Measurements from ENCODE around the gene KRT6A. TPM values are rescaled to one million over a fixed set of nuclear protein-coding genes. Genes with fewer than 3 reads are reported as not detected.

KRT6A gene
- not detected in 2 replicates for total RNA-seq (ENCODE audit: low replicate concordance)

DNA sequence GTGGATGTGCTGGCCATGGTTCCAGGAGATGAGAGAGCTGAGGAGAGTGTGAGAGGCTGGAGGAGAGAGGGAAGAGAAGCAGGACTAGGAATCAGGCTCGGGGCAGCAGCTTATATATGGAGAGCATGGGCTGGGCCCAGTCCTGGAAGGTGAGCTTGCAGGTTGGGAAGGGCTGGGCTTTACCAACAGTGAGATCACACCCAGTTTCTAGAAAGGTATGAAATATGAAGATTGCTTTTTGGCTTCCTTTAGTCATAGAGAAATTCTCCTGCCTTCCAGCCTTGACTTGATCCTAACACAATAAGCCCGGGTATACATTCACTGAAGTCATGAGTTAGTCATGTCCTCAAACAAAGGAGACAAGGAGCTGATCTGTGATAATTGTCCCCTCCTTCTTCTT is at the start of gene KRT6A:
Gene KRT6A, minus strand, starts transcription at position 86 of the 400 bp plus-strand sequence. Its CDS starts 69 bp downstream, at position 17.
- TF ChIP-seq, protein P1, sequence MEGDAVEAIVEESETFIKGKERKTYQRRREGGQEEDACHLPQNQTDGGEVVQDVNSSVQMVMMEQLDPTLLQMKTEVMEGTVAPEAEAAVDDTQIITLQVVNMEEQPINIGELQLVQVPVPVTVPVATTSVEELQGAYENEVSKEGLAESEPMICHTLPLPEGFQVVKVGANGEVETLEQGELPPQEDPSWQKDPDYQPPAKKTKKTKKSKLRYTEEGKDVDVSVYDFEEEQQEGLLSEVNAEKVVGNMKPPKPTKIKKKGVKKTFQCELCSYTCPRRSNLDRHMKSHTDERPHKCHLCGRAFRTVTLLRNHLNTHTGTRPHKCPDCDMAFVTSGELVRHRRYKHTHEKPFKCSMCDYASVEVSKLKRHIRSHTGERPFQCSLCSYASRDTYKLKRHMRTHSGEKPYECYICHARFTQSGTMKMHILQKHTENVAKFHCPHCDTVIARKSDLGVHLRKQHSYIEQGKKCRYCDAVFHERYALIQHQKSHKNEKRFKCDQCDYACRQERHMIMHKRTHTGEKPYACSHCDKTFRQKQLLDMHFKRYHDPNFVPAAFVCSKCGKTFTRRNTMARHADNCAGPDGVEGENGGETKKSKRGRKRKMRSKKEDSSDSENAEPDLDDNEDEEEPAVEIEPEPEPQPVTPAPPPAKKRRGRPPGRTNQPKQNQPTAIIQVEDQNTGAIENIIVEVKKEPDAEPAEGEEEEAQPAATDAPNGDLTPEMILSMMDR (IDR thresholded peaks at IDR 0.05; ENCODE audit: insufficient read depth, low read length) = no peak
- no peak within 1 kb of the TSS for H3K4me3 ChIP-seq (ENCODE audit: low read depth, low read length)
- DNase-seq (ENCODE audit: low read depth) = no peak

DNA sequence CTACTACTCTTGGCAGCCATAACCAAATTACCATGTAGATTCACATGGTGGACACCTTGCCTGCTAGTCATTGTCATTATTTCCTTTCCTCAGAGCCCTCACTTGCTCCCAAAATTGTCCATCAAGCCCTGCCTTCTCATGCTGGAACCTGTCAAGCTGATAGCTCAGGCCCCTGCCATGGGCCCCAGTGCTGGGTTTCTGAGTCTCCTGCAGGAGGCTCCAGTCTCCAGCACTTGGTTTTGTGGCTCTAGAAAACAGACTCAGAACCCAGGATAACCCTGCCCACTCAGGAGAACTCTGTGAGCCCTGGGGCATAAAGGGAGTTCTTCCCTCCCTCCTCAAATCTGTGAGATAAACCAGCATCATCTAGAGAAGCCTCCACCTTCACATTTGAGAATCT is 49.1 kb upstream of the KRT6A start:
- H3K4me3 ChIP-seq (ENCODE audit: low read depth, low read length) = no peak overlapping the region
- DNase-seq (ENCODE audit: low read depth) = no peak
- TF ChIP-seq, protein P1 (IDR thresholded peaks at IDR 0.05; ENCODE audit: insufficient read depth, low read length) = no peak

DNA sequence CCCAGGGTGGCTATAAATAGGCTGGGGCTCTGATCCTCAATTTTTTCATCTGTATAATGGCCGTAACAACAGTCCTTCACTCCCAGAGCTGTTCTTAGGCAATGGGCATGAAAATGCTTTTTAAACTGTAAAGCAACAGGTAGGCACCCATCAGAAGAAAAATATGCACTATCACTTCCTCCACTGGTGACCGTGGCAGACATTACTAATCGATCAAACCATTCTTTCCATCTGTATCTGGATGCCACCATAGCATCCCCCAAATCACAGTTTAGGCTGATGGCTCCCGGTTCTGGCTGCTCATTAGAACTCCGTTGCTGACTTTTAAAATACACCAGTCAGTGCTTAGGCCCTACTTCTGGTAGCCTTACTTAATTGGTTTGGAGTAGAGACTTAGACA is 48.7 kb upstream of the KRT6A start:
- no peak overlapping the region for H3K4me3 ChIP-seq (ENCODE audit: low read depth, low read length)
- no peak for DNase-seq (ENCODE audit: low read depth)
- TF ChIP-seq, protein P1 (IDR thresholded peaks at IDR 0.05; ENCODE audit: insufficient read depth, low read length) = no peak

- TF ChIP-seq, protein P1 (IDR thresholded peaks at IDR 0.05; ENCODE audit: insufficient read depth, low read length) = no peak
- no peak for DNase-seq (ENCODE audit: low read depth)
- no peak overlapping the region for H3K4me3 ChIP-seq (ENCODE audit: low read depth, low read length)
Measured at GRCh38 chr12:52540531-52540930, 47.5 kb upstream of the KRT6A start.

DNA sequence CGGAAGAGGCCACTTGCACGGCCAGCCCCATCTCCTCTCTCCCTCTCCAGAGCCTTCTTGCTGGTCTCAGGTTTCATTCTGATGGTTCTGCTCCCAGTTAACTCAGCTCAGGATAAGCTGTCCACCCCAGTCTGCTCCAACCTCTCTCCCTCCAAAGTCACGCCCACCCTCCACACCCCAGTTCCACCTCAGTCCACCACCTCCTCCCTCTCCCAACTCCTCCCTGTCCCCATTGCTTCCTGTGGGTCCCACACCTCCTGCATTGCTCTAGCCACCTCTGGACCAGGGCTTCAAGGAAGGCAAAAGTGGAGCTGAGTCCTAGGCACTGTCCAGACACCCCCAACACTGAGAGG is 46.7 kb upstream of the KRT6A start:
- TF ChIP-seq, protein P1 (IDR thresholded peaks at IDR 0.05; ENCODE audit: insufficient read depth, low read length) = no peak
- H3K4me3 ChIP-seq (ENCODE audit: low read depth, low read length) = no peak overlapping the region
- no peak for DNase-seq (ENCODE audit: low read depth)

DNA sequence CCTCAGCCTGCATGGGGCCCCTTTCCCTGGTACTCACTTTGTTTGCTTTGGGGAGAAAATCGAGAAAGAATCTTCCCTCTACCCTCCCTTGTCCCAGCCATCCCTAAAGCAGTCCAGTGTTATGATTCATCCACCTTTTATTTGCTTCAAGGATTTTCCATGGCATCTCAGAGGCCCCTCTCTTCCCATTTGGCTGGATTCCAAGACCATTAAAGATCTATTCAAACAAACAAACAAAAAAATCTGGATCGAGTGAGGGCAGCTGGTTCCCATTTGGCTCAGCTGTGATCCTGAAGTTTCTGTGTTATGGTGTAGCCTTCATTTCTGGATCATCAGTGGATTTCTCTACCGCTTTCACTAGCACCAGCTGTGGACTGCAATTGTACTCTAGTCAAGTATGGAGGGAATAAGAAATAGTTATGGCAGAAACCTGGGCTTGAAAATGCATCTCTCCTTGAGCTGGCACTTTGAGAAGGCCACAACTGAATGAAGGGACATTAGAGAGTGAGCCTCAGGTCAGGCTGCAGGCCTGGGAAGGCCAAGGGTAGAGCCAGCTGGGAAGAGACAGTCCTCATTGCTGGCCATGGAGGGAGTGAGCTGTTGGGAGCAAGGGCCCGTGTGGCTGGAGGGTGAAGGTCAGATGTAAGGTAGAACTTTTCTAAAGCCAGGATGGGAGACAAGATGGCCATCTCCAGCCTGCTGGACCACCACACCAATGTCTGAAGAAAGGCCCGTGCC is 46.2 kb upstream of the KRT6A start:
- TF ChIP-seq, protein P1 (IDR thresholded peaks at IDR 0.05; ENCODE audit: insufficient read depth, low read length) = no peak
- peak; percentile 19 for DNase-seq (ENCODE audit: low read depth)
- no peak overlapping the region for H3K4me3 ChIP-seq (ENCODE audit: low read depth, low read length)

GRCh38 chr12:52537101-52537500 is 44.0 kb upstream of the KRT6A start:
- TF ChIP-seq, protein P1 (IDR thresholded peaks at IDR 0.05; ENCODE audit: insufficient read depth, low read length) = no peak
- H3K4me3 ChIP-seq (ENCODE audit: low read depth, low read length) = no peak overlapping the region
- DNase-seq (ENCODE audit: low read depth) = no peak

Data from fibroblast of the aortic adventitia (primary cell).